ENCODE results near the gene ACAT2.
A peak's percentile ranks its signal among the peaks of the same experiment; 100 is the strongest.
"Not testable (repeated sequence)": the region's sequence is repeated elsewhere in the genome, so short reads cannot be mapped to it uniquely, and the experiment has no call there.

The ACAT2 gene

GRCh38 chr6:159726255-159726917, 35.5 kb upstream of the ACAT2 start:
- no peak for DNase-seq (ENCODE audit: low read depth in 2 of 2)
- TF ChIP-seq CTCF (IDR thresholded peaks at IDR 0.05; ENCODE audit: low read depth, low read length) = no peak
- peak overlapping the region; percentile 73 to 84 for H3K4me3 ChIP-seq (replicated peaks in 1 of 2; ENCODE audit: low read depth in 2 of 2, low read length in 2 of 2)

- H3K4me3 ChIP-seq (replicated peaks in 1 of 2; ENCODE audit: low read depth in 2 of 2, low read length in 2 of 2) = peak within 1 kb of the TSS; percentile 84 to 87
- peak; percentile 95 to 97 for DNase-seq (ENCODE audit: low read depth in 2 of 2)
- TF ChIP-seq CTCF (IDR thresholded peaks at IDR 0.05; ENCODE audit: low read depth, low read length) = no peak
Measured at GRCh38 chr6:159726918-159727716, 34.7 kb upstream of the ACAT2 start, which contains the start of gene WTAP. WTAP (plus strand) TSS chr6:159727506; CDS start chr6:159736266, 8,760 bp downstream.

- DNase-seq (ENCODE audit: low read depth in 2 of 2) = peak; percentile 15 to 47
- H3K4me3 ChIP-seq (replicated peaks in 1 of 2; ENCODE audit: low read depth in 2 of 2, low read length in 2 of 2) = peak overlapping the region; percentile 84 to 87
Measured at GRCh38 chr6:159727717-159728445, 34.0 kb upstream of the ACAT2 start.

GRCh38 chr6:159728531-159728964, 33.3 kb upstream of the ACAT2 start:
- H3K4me3 ChIP-seq (replicated peaks in 1 of 2; ENCODE audit: low read depth in 2 of 2, low read length in 2 of 2) = peak overlapping the region; percentile 84 to 87
- DNase-seq (ENCODE audit: low read depth in 2 of 2) = peak in 1 of 2 donors; percentile 21
- TF ChIP-seq CTCF (IDR thresholded peaks at IDR 0.05; ENCODE audit: low read depth, low read length) = no peak

More at GRCh38 chr6:159727717-159728445, 34.0 kb upstream of the ACAT2 start:
- TF ChIP-seq CTCF (IDR thresholded peaks at IDR 0.05; ENCODE audit: low read depth, low read length) = no peak

- DNase-seq (ENCODE audit: low read depth in 2 of 2) = peak; percentile 22 to 34
- peak overlapping the region; percentile 3 to 84 for H3K4me3 ChIP-seq (replicated peaks in 1 of 2; ENCODE audit: low read depth in 2 of 2, low read length in 2 of 2)
- TF ChIP-seq CTCF (IDR thresholded peaks at IDR 0.05; ENCODE audit: low read depth, low read length) = no peak
Measured at GRCh38 chr6:159729598-159730331, 32.1 kb upstream of the ACAT2 start.

- H3K4me3 ChIP-seq (replicated peaks in 1 of 2; ENCODE audit: low read depth in 2 of 2, low read length in 2 of 2) = peak overlapping the region in 1 of 2 donors; percentile 84
- no peak for TF ChIP-seq CTCF (IDR thresholded peaks at IDR 0.05; ENCODE audit: low read depth, low read length)
- DNase-seq (ENCODE audit: low read depth in 2 of 2) = no peak
Measured at GRCh38 chr6:159730332-159730676, 31.5 kb upstream of the ACAT2 start.

- not testable (repeated sequence) for DNase-seq (ENCODE audit: low read depth in 2 of 2); H3K4me3 ChIP-seq (replicated peaks in 1 of 2; ENCODE audit: low read depth in 2 of 2, low read length in 2 of 2)
Measured at GRCh38 chr6:159732550-159732949, 29.3 kb upstream of the ACAT2 start.

- DNase-seq (ENCODE audit: low read depth in 2 of 2); H3K4me3 ChIP-seq (replicated peaks in 1 of 2; ENCODE audit: low read depth in 2 of 2, low read length in 2 of 2): not testable (repeated sequence)
Measured at GRCh38 chr6:159733395-159733794, 28.4 kb upstream of the ACAT2 start.

All from cardiac fibroblast (primary cell).